22Rv1 (cell line): Measurements from ENCODE around the gene MAD1L1.

Experiments used
- H3K27ac ChIP-seq: fragments of 450-650 bp; 2 replicates; pipeline ENCODE4 v1.5.1; 2017
- CTCF ChIP-seq: fragments of 450-650 bp; IDR thresholded peaks from 2 replicates; pipeline ENCODE4 v1.5.1; 2017; ENCODE audit warnings: mild to moderate bottlenecking
- ZFX ChIP-seq: fragments of 450-650 bp; IDR thresholded peaks from 2 replicates; pipeline ENCODE4 v1.6.1; 2017; ENCODE audit warnings: antibody characterized with exemption, borderline replicate concordance

MAD1L1 gene

GRCh38 chr7:1951159-1951536, 281.6 kb downstream of the MAD1L1 start:
- no peak for TF ChIP-seq CTCF
- TF ChIP-seq ZFX = no peak
- no peak overlapping the region for H3K27ac ChIP-seq

GRCh38 chr7:1950452-1951158, 282.1 kb downstream of the MAD1L1 start:
- no peak overlapping the region for H3K27ac ChIP-seq
- TF ChIP-seq ZFX (no peak), CTCF (no peak)

GRCh38 chr7:1950066-1950451, 282.7 kb downstream of the MAD1L1 start:
- H3K27ac ChIP-seq = no peak overlapping the region
- no peak for TF ChIP-seq CTCF
- TF ChIP-seq ZFX = no peak

GRCh38 chr7:1949681-1950055, 283.1 kb downstream of the MAD1L1 start:
- no peak overlapping the region for H3K27ac ChIP-seq
- TF ChIP-seq ZFX (no peak), CTCF (no peak)

- H3K27ac ChIP-seq = no peak overlapping the region
- TF ChIP-seq ZFX (no peak), CTCF (no peak)
Measured at GRCh38 chr7:1948887-1949680, 283.7 kb downstream of the MAD1L1 start.

- TF ChIP-seq CTCF (no peak), ZFX (no peak)
Measured at GRCh38 chr7:1948301-1948796, 284.4 kb downstream of the MAD1L1 start.

More at GRCh38 chr7:1948301-1948796, 284.4 kb downstream of the MAD1L1 start:
- no peak overlapping the region for H3K27ac ChIP-seq
